Left cardiac atrium (tissue), 4 donors: ENCODE results near the gene KIF11. TPM values are rescaled to one million over a fixed set of nuclear protein-coding genes. Genes with fewer than 3 reads are reported as not detected.

ENCODE experiments used
- ATAC-seq, 2 donors: fragments of 200-7000 bp; cut with Tn5 transposase; one replicate each; pipeline ENCODE4 v1.9.1; 2020; ENCODE audit warnings: mild to moderate bottlenecking in 2 of 2, moderate library complexity in 2 of 2
- DNase-seq: peaks from one replicate; pipeline ENCODE4 v3.0.0-alpha.2; 2020
- intact Hi-C, 2 donors: fragments of 100-400 bp; cut with DNase I; formaldehyde crosslinking; loops; one replicate each; pipeline versions ENCODE4 v1.14.1 to v1.15.1; 2022 to 2023
- total RNA-seq, 2 donors: library from RNA; stranded (reverse); fragmentation: NEBNext Ultra II Directional; extraction: Animal tissue kit (Norgen Biotek cat#: 25700); gene quantifications; one replicate each; pipeline ENCODE4 v1.2.1, GENCODE V29; 2021
- donor health status: DM: no; HTN: yes; CAD: no.
- donor health status: DM: no; HTN: yes; CAD: no; lungs with severe emphysema.
- donor health status: DM: yes; HTN: yes; CAD: no.
- donor health status: Dilated cardiomyopathy.

KIF11 gene
- total RNA-seq, 2 donors from 2014 or later, result 0.39 to 1.6 TPM

GRCh38 chr10:92656266-92656961 is 63.5 kb downstream of the KIF11 start:
- DNase-seq, result no peak
- intact Hi-C loops, result no loop called here
- ATAC-seq, result no peak

DNA sequence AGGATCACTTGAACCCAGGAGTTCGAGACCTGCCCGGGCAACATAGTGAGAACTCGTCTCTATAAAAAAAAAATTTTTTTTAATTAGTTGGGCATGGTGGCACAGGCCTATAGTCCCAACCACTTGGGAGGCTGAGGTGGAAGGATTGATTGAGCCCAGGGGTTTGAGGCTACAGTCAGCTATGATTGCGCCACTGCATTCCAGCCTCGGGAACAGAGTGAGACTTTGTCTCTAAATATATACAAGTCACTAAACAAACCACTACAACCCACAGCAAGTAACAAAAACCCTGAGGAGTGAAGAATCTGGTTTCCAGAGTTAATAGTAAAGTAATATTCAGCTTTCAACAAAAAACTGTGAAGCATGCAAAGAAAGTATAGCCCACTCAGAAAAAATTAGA is 64.1 kb downstream of the KIF11 start:
- DNase-seq (no peak), ATAC-seq (no peak)
- intact Hi-C loops, result no loop called here

DNA sequence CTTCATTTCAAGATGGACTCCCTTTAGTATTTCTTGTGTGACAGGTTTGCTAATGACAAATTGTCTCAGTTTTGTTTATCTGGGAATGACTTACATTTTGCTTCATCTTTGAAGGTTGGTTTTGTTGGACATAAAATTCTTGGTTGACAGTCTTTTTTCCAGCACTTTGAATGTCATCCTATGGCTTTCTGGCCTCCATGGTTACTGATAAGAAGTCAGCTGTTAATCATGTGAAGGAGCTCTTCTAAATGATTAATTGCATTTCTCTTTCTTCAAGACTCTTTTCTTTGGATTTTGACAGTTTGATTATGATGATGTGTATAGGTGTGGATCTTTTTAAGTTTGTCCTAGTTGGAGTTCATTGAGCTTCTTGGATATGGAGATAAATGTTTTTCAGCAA is 69.9 kb downstream of the KIF11 start:
- intact Hi-C loops, result no loop called here
- DNase-seq (no peak), ATAC-seq (no peak)

DNA sequence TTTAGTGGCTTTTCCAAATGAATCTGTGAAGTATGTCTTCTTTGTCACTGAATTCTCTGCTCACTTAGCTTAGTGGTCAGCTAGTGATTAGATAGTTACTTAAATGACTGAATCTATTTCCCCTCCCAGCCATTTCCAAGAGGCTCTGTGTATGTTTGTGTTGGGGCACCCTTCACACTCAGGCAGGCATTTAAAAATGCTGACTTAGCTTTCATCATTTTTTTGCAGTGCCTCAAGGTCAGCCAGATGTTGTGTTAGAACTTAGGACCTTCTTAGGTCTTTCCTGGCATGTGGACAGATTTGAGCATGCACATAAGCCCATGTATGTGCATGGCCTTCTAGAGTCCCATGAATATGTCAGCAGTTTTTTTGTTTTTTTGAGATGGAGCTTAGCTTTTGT is 71.4 kb downstream of the KIF11 start:
- intact Hi-C loops, result no loop called here
- DNase-seq (no peak), ATAC-seq (no peak)

DNA sequence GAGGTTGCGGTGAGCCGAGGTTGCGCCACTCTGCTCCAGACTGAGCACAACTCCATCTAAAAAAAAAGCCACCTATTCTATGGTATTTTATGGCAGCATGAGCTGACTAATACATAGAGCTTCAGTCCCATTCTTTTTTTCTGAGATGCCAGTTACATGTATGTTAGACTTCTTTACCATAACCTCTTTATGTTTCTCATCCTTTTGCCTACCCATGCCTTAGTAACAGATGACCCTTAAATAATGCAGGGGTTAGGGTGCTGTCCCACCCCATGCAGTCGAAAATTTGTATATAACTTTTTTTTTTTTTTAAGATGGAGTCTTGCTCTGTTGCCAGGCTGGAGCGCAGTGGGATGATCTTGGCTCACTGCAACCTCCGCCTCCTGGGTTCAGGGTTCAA is 74.1 kb downstream of the KIF11 start:
- DNase-seq (no peak), ATAC-seq (no peak)
- intact Hi-C loops, result no loop called here

- DNase-seq, result no peak
- ATAC-seq, result no peak
- intact Hi-C loops, result no loop called here
Observed at GRCh38 chr10:92677708-92678107, 84.8 kb downstream of the KIF11 start.

GRCh38 chr10:92678206-92678605 is 85.3 kb downstream of the KIF11 start:
- intact Hi-C loops, result no loop called here
- ATAC-seq, result no peak
- no peak for DNase-seq

DNA sequence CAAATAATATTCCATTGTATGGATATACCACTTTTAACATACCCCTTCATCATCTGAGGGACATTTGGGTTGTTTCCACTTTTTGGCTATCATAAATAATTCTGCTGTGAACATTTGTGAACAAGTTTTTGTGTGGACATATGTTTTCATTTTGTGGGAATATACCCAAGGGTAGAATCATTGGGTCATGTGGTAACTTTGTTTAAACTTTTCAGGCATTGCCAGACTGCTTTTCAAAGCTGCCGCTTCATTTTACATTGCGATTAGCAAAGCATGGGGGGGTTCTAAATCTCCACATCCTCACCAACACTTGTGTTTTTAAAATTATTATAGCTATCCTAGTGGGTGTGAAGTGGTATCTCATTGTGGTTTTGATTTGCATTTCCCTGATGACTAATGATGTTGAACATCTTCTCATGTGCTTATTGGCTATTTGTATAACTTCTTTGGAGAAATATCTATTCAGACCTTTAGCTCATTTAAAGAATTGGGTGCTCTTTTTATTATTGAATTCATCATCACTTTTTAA is 88.4 kb downstream of the KIF11 start:
- intact Hi-C loops, result no loop called here
- ATAC-seq (no peak), DNase-seq (no peak)

GRCh38 chr10:92688573-92688926 is 95.6 kb downstream of the KIF11 start:
- DNase-seq (no peak), ATAC-seq (no peak)
- intact Hi-C loops, result no loop called here

DNA sequence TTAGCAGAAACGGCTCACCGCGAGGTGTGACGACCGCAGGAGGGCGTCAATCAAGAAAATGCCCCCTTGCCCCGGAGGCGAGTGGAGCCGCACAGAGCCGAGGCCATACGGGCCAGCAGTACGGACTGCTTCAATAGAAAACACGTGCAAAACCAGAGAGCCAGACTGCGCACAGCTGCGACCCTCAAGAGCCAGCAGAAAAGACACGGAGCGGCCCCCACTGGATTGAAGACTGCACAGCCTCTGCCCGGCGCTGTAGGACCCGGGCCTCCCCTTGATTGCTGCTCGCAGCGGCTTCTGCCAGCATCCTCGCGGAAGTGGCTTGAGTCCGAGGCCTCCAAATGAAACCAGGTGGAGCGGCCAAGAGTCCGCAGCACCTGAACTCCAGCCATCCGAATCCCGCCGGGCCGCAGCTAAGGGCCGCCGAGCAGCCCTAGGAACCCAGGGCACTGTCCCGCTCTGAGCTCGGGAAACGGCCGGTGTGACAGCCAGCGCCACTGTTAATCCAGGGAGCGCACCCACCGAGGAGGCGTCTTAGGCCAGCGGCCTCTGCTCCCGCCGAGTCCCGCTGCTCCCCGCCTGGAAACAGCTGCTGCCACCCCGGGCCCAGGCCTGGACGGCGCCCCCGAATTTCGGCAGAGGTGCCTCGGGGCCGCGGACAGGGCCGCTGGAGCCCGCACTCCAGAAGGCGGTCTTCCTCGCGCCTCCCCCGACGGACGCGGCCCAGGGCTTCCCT is 96.2 kb downstream of the KIF11 start:
- ATAC-seq, result peak; percentile 3 to 19
- DNase-seq, result peak; percentile 34
- intact Hi-C loops, result no loop called here

DNA sequence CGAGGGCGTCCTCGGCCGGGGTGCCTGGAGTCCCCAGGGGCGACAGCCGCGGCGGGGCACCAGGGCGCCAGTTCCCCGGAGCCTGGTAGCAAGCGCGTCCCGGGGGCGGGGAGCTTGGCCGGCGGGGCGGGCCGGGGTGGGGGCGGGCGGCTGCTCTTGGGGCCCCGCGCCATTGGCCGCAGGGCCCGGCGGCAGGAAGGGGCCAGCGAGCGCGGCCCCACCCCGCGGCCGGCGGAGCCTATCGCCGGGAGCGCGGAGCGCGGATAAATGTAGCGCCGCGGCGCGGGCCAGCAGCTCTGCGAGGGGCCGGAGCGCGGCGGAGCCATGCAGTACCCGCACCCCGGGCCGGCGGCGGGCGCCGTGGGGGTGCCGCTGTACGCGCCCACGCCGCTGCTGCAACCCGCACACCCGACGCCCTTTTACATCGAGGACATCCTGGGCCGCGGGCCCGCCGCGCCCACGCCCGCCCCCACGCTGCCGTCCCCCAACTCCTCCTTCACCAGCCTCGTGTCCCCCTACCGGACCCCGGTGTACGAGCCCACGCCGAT is 96.8 kb downstream of the KIF11 start, which contains the start of gene HHEX:
HHEX (plus strand) TSS at position 293 of the 548 bp plus-strand sequence; CDS start at position 325, 32 bp downstream.
- DNase-seq, result peak; percentile 67
- ATAC-seq, result peak; percentile 77 to 88
- intact Hi-C loops, result loop anchor here in 1 of 2 donors (10.0 kb wide), 1 partner anchor 125 kb away; no protein-coding TSS in a partner anchor

DNA sequence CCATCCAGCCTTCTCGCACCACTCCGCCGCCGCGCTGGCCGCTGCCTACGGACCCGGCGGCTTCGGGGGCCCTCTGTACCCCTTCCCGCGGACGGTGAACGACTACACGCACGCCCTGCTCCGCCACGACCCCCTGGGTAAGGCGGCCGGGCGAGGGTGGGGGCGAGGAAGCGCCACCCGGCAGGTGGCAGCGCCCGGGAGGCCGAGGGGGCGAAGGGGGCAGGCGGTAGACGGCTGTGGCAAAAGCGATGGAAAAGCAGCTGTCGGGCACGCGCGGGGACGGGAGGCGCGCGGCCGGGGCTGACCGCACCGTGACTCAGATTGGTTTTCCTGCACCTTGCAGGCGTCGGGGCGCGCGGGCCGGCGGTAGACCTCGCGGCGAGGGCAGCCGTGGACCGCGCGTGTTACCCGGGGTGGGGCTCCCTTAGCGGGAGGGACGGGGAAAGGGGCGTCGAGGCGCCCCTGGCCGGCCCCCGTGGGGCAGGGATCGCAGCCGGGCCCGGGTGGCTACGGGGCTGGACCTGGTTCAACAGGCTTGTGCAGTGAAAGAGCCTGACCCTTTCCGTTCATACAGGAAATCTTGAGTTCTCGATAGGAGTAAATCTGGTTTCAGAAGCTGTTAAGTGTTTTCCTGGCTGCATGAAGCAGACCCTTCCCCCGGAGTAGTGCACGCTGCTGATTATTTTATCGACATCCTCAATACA is 97.4 kb downstream of the KIF11 start:
- peak; percentile 54 to 65 for ATAC-seq
- peak; percentile 70 for DNase-seq
- intact Hi-C loops, result loop anchor here in 1 of 2 donors (10.0 kb wide), 1 partner anchor 124 kb away; no protein-coding TSS in a partner anchor

GRCh38 chr10:92690915-92691590 is 98.1 kb downstream of the KIF11 start:
- ATAC-seq (peak in 1 of 2 donors; percentile 37), DNase-seq (peak; percentile 37)
- intact Hi-C loops, result loop anchor here in 1 of 2 donors (10.0 kb wide), 1 partner anchor 124 kb away; no protein-coding TSS in a partner anchor

DNA sequence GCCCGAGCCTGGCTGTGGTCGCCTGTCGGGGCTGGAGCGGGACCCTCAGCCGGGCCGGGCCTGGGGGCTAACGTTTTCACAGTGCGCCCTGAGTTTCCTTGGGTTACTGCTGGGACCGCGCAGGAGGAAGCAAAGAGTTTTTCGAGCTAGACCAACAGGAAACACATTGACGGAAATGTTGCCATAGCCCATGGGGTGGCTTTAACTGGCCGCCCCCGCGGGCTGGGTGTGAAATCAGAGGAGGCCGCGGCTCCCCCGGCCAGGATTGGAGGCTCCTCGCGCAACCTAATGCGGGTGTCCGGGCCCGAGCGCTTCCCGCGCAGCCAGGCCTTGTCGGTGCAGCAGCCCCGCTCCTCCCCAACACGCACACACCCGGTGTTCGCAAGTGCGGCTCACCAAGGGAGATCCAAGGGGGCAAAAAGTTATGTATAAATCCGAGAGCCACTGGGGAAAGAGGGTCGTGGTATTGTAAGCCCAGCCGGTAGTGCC is 98.7 kb downstream of the KIF11 start:
- DNase-seq, result peak; percentile 65
- intact Hi-C loops, result loop anchor here in 1 of 2 donors (10.0 kb wide), 1 partner anchor 123 kb away; no protein-coding TSS in a partner anchor
- peak; percentile 35 to 41 for ATAC-seq

DNA sequence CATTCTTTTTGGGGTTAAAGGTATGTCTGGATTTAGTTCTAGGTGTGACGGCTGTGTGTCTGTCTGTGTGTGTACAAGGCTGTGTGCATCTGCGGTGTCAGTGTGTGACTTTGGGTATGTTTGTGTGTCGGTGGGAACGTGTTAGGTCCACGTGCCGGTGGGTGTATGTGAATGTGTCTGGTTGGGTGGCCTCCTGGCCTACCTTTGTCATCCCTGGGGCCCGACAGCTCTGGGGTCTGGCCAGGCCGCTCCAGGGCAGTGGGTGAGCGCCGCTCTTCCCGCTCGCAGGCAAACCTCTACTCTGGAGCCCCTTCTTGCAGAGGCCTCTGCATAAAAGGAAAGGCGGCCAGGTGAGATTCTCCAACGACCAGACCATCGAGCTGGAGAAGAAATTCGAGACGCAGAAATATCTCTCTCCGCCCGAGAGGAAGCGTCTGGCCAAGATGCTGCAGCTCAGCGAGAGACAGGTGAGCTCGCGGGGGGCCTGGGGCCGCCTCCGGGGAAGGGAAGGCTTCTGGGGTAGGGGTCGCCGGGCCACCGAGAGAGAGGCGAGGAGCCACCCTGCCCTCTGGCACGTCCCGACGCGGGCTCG is 99.2 kb downstream of the KIF11 start:
- ATAC-seq (no peak), DNase-seq (no peak)
- intact Hi-C loops, result loop anchor here in 1 of 2 donors (10.0 kb wide), 1 partner anchor 123 kb away; no protein-coding TSS in a partner anchor

GRCh38 chr10:92692697-92693533 is 100.0 kb downstream of the KIF11 start:
- DNase-seq (no peak), ATAC-seq (no peak)
- intact Hi-C loops, result loop anchor here in 1 of 2 donors (10.0 kb wide), 1 partner anchor 122 kb away; no protein-coding TSS in a partner anchor

DNA sequence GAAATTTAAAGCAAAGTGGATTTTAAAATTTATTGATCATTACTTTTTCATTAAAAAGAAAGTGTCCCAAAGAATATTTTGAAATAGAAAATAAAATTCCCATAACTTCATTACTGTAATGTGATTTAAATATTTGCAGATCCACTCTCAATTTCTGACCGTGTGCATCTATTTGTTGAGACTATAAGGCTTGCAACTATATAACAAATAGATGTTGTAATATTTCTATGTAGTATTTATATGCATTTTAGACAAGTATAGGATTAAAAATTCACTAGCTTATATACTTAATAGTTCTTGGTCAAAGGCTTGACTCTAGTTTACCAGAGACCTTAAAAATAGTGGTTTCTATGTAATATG is 100.6 kb downstream of the KIF11 start:
- DNase-seq (no peak), ATAC-seq (no peak)
- intact Hi-C loops, result loop anchor here in 1 of 2 donors (10.0 kb wide), 1 partner anchor 121 kb away; no protein-coding TSS in a partner anchor
